ENCODE measurements around the gene GRXCR1.

DNA sequence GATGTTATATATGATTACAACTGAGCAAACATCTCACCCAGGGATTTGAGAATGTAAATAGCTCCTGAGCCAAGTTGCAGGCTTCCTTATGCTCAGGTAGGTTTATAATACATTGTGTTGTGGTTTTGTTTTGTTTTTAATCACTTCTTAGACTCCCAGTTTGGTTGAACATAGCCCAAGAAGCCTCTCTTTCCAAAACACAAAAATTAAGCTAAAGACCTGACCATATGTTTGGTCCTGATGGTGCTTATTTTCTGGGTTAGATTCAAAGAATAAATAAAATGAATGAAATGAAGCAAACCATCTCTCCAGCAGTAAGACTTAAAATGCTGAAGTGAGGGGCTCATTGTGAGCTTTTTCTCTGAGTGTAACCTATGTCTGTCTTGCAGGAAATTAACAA, 93.5 kb downstream of the GRXCR1 start:
- TF ChIP-seq POLR2AphosphoS5 (IDR thresholded peaks at IDR 0.05; ENCODE audit: low read depth, low read length) (no peak), POU2F2 (IDR thresholded peaks at IDR 0.05; ENCODE audit: low read depth, low read length) (no peak)

All from GM12891 (cell line).